ENCODE measurements around the gene EPHB2. TPM values are rescaled to one million over a fixed set of nuclear protein-coding genes. Genes with fewer than 3 reads are reported as not detected.
A peak's percentile ranks its signal among the peaks of the same experiment; 100 is the strongest.

The EPHB2 gene
- total RNA-seq, 1 experiment from 2014 or later, result 18.5 TPM

GRCh38 chr1:22792396-22793160 is 81.9 kb downstream of the EPHB2 start:
- Mint-ChIP-seq H3K9me3 (no peaks in the 10 kb centered on the region), H3K27ac (peak overlapping the region; percentile 45; the same call in 1 of the 2 replicates), H3K36me3 (no peaks in the 10 kb centered on the region), H3K4me1 (peaks cover 40% of the 10 kb centered on the region), H3K27me3 (ENCODE audit: low read depth) (no peaks in the 10 kb centered on the region), H3K4me3 (no peak overlapping the region)
- ATAC-seq (peak; percentile 80), DNase-seq (ENCODE audit: low spot score) (peak; percentile 64)
- POLR2A ChIA-PET, result no interaction called here
- 0 out of 2 replicates have a peak, but pooled peaks have one; percentile 30 for TF ChIP-seq FOXP1 (CRISPR knock-in tag; IDR thresholded peaks at IDR 0.05; ENCODE audit: borderline replicate concordance)
- TF ChIP-seq ATF3 (CRISPR knock-in tag; conservative IDR thresholded peaks at IDR 0.05), result 0 out of 2 replicates have a peak, but pooled peaks have one; percentile 29
- TF ChIP-seq RELA (CRISPR knock-in tag; IDR thresholded peaks at IDR 0.05; ENCODE audit: borderline replicate concordance), result no peak
- TF ChIP-seq ZBTB21 (CRISPR knock-in tag; IDR thresholded peaks at IDR 0.05; ENCODE audit: borderline replicate concordance), result 0 out of 2 replicates have a peak, but pooled peaks have one; percentile 66
- CTCF ChIA-PET, result interaction anchor here (0.6 to 2.7 kb wide), 5 partner anchors 9 to 70 kb away, joined by 3 to 12 read pairs (median 3); no protein-coding TSS in a partner anchor

- ChIA-PET POLR2A (no interaction called here), CTCF (interaction anchor here (1.0 to 2.7 kb wide), 3 partner anchors 8 to 68 kb away, joined by 3 to 12 read pairs (median 4); no protein-coding TSS in a partner anchor)
- TF ChIP-seq FOXJ3 (CRISPR knock-in tag; IDR thresholded peaks at IDR 0.05; ENCODE audit: borderline replicate concordance) (no peak), FOXK1 (CRISPR knock-in tag; IDR thresholded peaks at IDR 0.05) (no peak), ZBTB43 (CRISPR knock-in tag; IDR thresholded peaks at IDR 0.05) (no peak), MAX (CRISPR knock-in tag; IDR thresholded peaks at IDR 0.05) (no peak), ZNF263 (CRISPR knock-in tag; IDR thresholded peaks at IDR 0.05; ENCODE audit: low read depth) (no peak), CTCF (IDR thresholded peaks at IDR 0.05) (no peak), ARID4B (CRISPR knock-in tag; IDR thresholded peaks at IDR 0.05; ENCODE audit: borderline replicate concordance) (no peak), ZNF532 (CRISPR knock-in tag; IDR thresholded peaks at IDR 0.05; ENCODE audit: borderline replicate concordance) (no peak), ZNF232 (CRISPR knock-in tag; IDR thresholded peaks at IDR 0.05) (no peak), USF1 (CRISPR knock-in tag; IDR thresholded peaks at IDR 0.05) (no peak), E2F5 (CRISPR knock-in tag; IDR thresholded peaks at IDR 0.05) (no peak), GRHL2 (CRISPR knock-in tag; IDR thresholded peaks at IDR 0.05; ENCODE audit: insufficient replicate concordance, severe bottlenecking) (no peak)
Measured at GRCh38 chr1:22793647-22794046, 83.0 kb downstream of the EPHB2 start.

More at GRCh38 chr1:22793647-22794046, 83.0 kb downstream of the EPHB2 start:
- ATAC-seq, result no peak
- H3K27me3 Mint-ChIP-seq (ENCODE audit: low read depth), result no peaks in the 10 kb centered on the region; the same call in 1 of the 2 replicates
- DNase-seq (ENCODE audit: low spot score), result no peak
- H3K36me3 Mint-ChIP-seq, result no peaks in the 10 kb centered on the region
- no peak overlapping the region for H3K4me3 Mint-ChIP-seq
- H3K4me1 Mint-ChIP-seq, result peaks cover 40% of the 10 kb centered on the region
- H3K27ac Mint-ChIP-seq, result no peak overlapping the region
- H3K9me3 Mint-ChIP-seq, result no peaks in the 10 kb centered on the region
